Measurements from ENCODE around the gene DCD.

- TF ChIP-seq CTCF (IDR thresholded peaks at IDR 0.05; ENCODE audit: borderline replicate concordance, extremely low read depth, low read length, poor library complexity, severe bottlenecking) (no peak), EZH2 (IDR thresholded peaks at IDR 0.05; ENCODE audit: borderline replicate concordance, low read depth, low read length, severe bottlenecking) (no peak)
Observed at GRCh38 chr12:54628186-54628846, 19.8 kb downstream of the DCD start.
